DND-41 (cell line): ENCODE measurements around the gene JAKMIP1.

ENCODE experiments used
- EZH2 ChIP-seq: IDR thresholded peaks from 3 replicates; pipeline ENCODE4 v1.6.1; 2012; ENCODE audit warnings: borderline replicate concordance, low read depth, mild to moderate bottlenecking, moderate library complexity, low read length, inconsistent platforms; ENCODE audit not compliant: severe bottlenecking
- TF ChIP-seq, protein P1 (sequence below): IDR thresholded peaks from 2 replicates; pipeline ENCODE4 v1.5.1; 2012; ENCODE audit warnings: borderline replicate concordance, low read length, moderate library complexity, mild to moderate bottlenecking; ENCODE audit not compliant: poor library complexity, severe bottlenecking; ENCODE audit errors: extremely low read depth

DNA sequence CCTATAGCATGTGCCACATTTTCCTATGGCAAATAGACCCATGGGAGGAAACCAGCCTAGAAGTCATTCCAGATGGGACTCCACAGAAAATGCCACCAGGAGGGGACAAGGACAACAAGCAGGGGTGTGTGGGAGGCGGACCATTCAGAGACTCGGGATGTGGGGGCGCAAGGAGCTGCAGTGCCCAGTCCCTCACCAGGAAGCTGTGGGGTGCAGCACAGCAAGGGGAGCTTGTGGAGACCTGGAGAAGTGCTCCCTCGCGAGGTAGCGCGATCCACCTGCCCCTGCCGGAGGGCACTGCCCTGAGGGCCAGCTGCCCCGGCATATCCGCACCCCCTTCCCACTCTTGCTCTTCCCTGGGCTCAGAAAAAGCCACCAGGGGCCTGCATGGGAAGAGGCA lies 136.7 kb downstream of the JAKMIP1 start:
- TF ChIP-seq EZH2: no peak
- TF ChIP-seq, protein P1, sequence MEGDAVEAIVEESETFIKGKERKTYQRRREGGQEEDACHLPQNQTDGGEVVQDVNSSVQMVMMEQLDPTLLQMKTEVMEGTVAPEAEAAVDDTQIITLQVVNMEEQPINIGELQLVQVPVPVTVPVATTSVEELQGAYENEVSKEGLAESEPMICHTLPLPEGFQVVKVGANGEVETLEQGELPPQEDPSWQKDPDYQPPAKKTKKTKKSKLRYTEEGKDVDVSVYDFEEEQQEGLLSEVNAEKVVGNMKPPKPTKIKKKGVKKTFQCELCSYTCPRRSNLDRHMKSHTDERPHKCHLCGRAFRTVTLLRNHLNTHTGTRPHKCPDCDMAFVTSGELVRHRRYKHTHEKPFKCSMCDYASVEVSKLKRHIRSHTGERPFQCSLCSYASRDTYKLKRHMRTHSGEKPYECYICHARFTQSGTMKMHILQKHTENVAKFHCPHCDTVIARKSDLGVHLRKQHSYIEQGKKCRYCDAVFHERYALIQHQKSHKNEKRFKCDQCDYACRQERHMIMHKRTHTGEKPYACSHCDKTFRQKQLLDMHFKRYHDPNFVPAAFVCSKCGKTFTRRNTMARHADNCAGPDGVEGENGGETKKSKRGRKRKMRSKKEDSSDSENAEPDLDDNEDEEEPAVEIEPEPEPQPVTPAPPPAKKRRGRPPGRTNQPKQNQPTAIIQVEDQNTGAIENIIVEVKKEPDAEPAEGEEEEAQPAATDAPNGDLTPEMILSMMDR: no peak
